HG02884 (cell line): Measurements from ENCODE around the gene MUSTN1.

Experiments used
- ATAC-seq: cut with Tn5 transposase; IDR thresholded peaks from one replicate; pipeline ENCODE4 v1.9.1; 2021; ENCODE audit warnings: mild to moderate bottlenecking, moderate library complexity; ENCODE audit not compliant: unreplicated experiment

The MUSTN1 gene

GRCh38 chr3:52836471-52836845 is 1.6 kb upstream of the MUSTN1 start:
- no peak for ATAC-seq

GRCh38 chr3:52835766-52836470 is 1.1 kb upstream of the MUSTN1 start:
- no peak for ATAC-seq

DNA sequence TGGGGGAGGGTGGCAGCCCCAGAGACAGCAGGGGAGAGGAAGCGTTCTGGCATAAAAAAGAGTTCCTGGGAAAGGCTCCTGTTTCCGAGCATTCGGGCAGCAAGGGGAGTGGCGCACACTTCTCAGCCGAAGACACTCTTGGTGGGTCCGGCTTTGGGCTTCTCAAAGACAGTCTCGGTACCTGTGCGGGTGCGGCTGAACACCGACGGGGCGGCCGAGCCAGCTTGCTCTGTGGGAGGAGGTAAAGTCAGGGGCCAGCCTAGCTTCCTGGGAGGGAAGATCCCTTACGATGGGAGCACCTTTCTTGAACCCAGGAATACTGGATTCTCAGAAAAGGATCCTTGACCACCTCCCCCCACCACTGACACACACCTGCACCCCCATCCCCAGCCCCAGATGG is 1.6 kb downstream of the MUSTN1 start:
- ATAC-seq: no peak

GRCh38 chr3:52831500-52832301 is 3.1 kb downstream of the MUSTN1 start:
- no peak for ATAC-seq

GRCh38 chr3:52830535-52831258 is 4.1 kb downstream of the MUSTN1 start, which contains the start of gene ITIH4:
TSS of gene ITIH4 (minus strand) at chr3:52830672. CDS start at chr3:52830642, 30 bp downstream.
- no peak for ATAC-seq

GRCh38 chr3:52829906-52830463 is 4.8 kb downstream of the MUSTN1 start:
- no peak for ATAC-seq

DNA sequence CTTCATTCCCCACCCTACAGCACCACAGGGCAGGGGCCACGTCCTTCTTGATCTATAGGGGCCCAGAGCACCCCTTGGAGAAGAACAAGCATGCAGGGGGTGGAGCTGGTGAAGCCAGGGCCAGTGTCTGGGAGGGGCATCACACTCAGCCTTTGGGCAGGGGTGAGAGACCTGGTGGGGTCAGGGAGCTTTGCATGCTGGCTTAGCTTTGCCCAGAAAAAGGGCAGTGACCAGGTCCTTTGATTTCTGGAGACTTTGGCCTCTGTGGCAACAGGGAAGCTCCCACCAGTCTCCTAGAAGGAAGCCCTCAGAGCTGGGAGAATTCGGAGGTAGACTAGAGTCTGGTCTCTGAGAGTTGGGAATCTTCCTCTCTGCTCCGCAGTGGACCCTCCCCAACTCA is 5.3 kb downstream of the MUSTN1 start:
- no peak for ATAC-seq

- no peak for ATAC-seq
Observed at GRCh38 chr3:52827866-52828376, 6.9 kb downstream of the MUSTN1 start.

GRCh38 chr3:52827441-52827840 is 7.4 kb downstream of the MUSTN1 start:
- no peak for ATAC-seq

DNA sequence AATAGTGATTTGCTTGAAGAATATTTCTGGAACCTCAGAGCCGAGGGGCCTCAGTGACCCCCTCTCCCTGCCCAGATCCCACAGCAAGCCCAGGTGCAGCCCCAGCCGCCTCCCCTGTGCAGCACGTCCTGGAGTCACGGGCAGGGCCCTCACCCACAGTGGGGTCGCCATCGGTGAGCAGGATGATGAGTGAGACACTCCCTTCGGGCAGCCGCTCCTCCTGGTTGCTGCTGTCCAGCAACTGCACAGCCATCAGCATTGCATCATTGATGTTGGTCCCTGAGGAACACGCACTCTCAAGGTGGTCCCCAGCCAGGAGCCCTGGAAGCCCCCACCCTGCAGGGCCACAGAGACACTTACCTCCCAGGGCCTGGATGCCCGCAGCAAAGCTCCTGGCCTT is 10.8 kb downstream of the MUSTN1 start:
- ATAC-seq: no peak

GRCh38 chr3:52822363-52822762 is 12.5 kb downstream of the MUSTN1 start:
- no peak for ATAC-seq

GRCh38 chr3:52820736-52821135 is 14.1 kb downstream of the MUSTN1 start:
- ATAC-seq: no peak

GRCh38 chr3:52819936-52820335 is 14.9 kb downstream of the MUSTN1 start:
- no peak for ATAC-seq

DNA sequence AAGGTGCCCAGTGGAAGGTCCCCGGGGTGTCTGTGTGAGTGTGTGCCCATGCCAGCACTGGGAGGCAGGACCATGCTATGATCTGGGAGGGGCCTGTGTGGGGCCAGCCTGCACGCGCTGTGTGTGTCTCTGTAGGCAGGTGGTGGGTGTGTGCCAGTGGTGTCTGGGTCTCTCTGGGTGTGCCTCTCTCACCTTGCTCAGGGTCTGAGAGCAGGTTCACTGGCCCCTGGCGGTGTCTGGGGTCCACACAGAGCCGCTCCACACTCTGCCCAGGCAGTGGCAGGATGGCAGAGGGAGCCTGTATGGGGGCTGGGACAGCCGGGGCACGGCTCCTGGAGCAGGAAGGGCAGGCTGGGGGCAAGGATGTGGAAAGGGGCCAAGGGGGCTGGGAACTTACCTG is 17.0 kb downstream of the MUSTN1 start:
- ATAC-seq: no peak

DNA sequence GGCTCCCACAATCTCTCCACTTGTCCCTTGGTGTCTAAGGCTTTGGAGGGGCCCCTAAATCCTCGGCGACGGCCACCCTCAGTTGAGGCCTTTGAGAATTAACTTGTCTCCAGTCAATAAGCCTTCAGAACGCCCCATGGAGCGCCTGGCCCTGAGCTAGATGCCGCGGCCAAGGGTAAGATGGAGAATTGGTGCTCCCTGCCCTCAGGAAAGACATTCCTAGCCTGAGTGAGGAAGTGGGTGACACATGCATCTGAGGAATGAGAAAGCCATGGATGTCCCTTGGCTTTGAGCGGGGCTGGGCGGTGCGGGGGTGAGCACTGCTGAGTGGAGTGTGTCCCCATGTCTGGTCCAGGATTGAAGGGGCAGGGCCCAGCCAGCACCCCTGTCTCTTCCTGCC is 17.6 kb downstream of the MUSTN1 start:
- ATAC-seq: no peak

GRCh38 chr3:52816654-52817053 is 18.2 kb downstream of the MUSTN1 start:
- no peak for ATAC-seq

DNA sequence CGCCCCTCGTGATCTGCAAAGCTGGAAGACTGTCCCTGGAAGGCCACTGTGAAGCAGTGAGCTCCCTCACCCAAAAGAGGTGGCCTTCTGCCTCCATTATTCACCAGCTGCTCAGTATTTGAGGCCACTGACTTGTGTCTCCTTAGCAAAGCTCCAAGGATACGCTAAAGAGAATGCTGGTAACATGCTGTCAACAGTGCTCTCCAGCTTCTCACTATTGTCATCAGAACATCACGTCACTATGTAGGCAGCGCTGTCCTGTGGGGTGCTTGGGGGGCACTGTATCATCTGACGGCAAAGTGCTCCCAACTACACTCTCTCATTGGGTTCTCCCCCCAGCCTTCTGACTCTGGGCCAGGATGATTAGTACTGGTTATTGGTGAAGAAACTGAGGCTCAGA is 18.6 kb downstream of the MUSTN1 start:
- no peak for ATAC-seq

GRCh38 chr3:52813810-52814209 is 21.0 kb downstream of the MUSTN1 start:
- ATAC-seq: no peak

- no peak for ATAC-seq
Observed at GRCh38 chr3:52811452-52812011, 23.3 kb downstream of the MUSTN1 start.

DNA sequence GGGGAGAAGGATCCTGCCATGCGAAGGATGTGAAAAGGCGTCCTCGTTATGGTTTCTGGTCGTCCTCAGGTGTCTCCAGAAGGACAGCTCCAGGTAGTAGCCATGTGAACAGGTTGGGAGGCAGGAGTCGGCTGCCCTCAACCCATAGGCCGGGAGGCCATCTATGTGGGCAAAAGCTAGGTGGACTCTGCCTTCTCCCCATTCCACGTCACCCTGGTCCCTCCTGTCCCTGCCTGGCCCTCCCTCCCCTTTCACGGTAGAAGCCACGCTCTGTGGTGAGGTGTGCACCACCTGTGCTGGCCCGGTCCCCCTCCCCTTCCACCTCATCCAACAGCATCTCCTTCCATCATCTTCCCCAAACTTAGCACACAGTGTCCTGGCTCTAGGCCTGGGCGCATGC is 23.9 kb downstream of the MUSTN1 start:
- ATAC-seq: no peak
